NB4 (cell line): ENCODE data around the gene EPSTI1.
"Not testable (repeated sequence)": the region's sequence is repeated elsewhere in the genome, so short reads cannot be mapped to it uniquely, and the experiment has no call there.

Experiments used
- DNase-seq: peaks from one replicate; pipeline ENCODE4 v3.0.0; 2010; ENCODE audit warnings: low read depth
- H3K4me3 ChIP-seq: one replicate; pipeline ENCODE4 v1.5.1; 2011; ENCODE audit warnings: mild to moderate bottlenecking, low read depth, low read length, moderate library complexity
- CTCF ChIP-seq: IDR thresholded peaks from one replicate; pipeline ENCODE4 v1.5.1; 2012; ENCODE audit warnings: low read depth, low read length
- MAX ChIP-seq: IDR thresholded peaks from 2 replicates; pipeline ENCODE4 v1.6.1; 2011; ENCODE audit warnings: low read depth, low read length
- MYC ChIP-seq: IDR thresholded peaks from 2 replicates; pipeline ENCODE4 v1.6.1; 2011; ENCODE audit warnings: low read depth, low read length
- POLR2A ChIP-seq: IDR thresholded peaks from 2 replicates; pipeline ENCODE4 v1.6.1; 2011; ENCODE audit warnings: mild to moderate bottlenecking; ENCODE audit not compliant: insufficient read length; ENCODE audit errors: extremely low read depth

Gene EPSTI1

GRCh38 chr13:42991898-42992763, at the start of gene EPSTI1:
Gene EPSTI1 (minus strand): TSS chr13:42992241. CDS start chr13:42992165, 76 bp downstream.
- peak within 1 kb of the TSS; percentile 57 for H3K4me3 ChIP-seq
- no peak for TF ChIP-seq MYC
- no peak for TF ChIP-seq CTCF
- no peak for TF ChIP-seq POLR2A
- TF ChIP-seq MAX, result no peak
- DNase-seq, result peak; percentile 71

GRCh38 chr13:43041369-43041921, 49.4 kb upstream of the EPSTI1 start:
- DNase-seq, result no peak
- TF ChIP-seq POLR2A (no peak), MYC (no peak), CTCF (no peak), MAX (no peak)
- no peak overlapping the region for H3K4me3 ChIP-seq

GRCh38 chr13:43040581-43041368, 48.7 kb upstream of the EPSTI1 start:
- not testable (repeated sequence) for DNase-seq, H3K4me3 ChIP-seq

- H3K4me3 ChIP-seq, result no peak overlapping the region
- no peak for DNase-seq
- TF ChIP-seq MYC (no peak), CTCF (no peak), MAX (no peak), POLR2A (no peak)
These were observed 47.9 kb upstream of the EPSTI1 start for GRCh38 chr13:43039966-43040365.

- no peak for DNase-seq
- TF ChIP-seq CTCF (no peak), MYC (no peak), MAX (no peak), POLR2A (no peak)
- H3K4me3 ChIP-seq, result no peak overlapping the region
These were observed 44.6 kb upstream of the EPSTI1 start for GRCh38 chr13:43036351-43037250.
